DOHH2 (cell line): ENCODE results near the gene CDK5R1.

Experiments used
- H3F3A ChIP-seq: fragments of 200-600 bp; sonication (generic), shearing (Covaris generic); 2 replicates; pipeline ENCODE4 v1.6.0; 2016; ENCODE audit warnings: antibody characterized with exemption, mild to moderate bottlenecking; ENCODE audit not compliant: control insufficient read depth, insufficient read depth
- H3K27ac ChIP-seq: fragments of 200-600 bp; sonication (generic); 2 replicates; pipeline ENCODE4 v1.5.1; 2014; ENCODE audit warnings: low read depth, mild to moderate bottlenecking, low read length, moderate library complexity
- H3K27me3 ChIP-seq: fragments of 200-600 bp; sonication (generic); 2 replicates; pipeline ENCODE4 v1.6.1; 2014; ENCODE audit warnings: mild to moderate bottlenecking, low read length, mixed read lengths; ENCODE audit not compliant: control insufficient read depth
- H3K36me3 ChIP-seq: fragments of 200-600 bp; sonication (generic); 2 replicates; pipeline ENCODE4 v1.6.1; 2014; ENCODE audit warnings: mild to moderate bottlenecking, low read length, moderate library complexity, mixed read lengths; ENCODE audit not compliant: control insufficient read depth
- H3K4me1 ChIP-seq: fragments of 200-600 bp; sonication (generic); 2 replicates; pipeline ENCODE4 v1.6.1; 2014; ENCODE audit warnings: mild to moderate bottlenecking, low read length, mixed read lengths; ENCODE audit not compliant: control insufficient read depth
- H3K4me2 ChIP-seq: fragments of 200-600 bp; sonication (generic); 2 replicates; pipeline ENCODE4 v1.6.0; 2014; ENCODE audit warnings: mild to moderate bottlenecking, low read length, moderate library complexity
- H3K4me3 ChIP-seq: fragments of 200-600 bp; sonication (generic); 2 replicates; pipeline ENCODE4 v1.5.1; 2014; ENCODE audit warnings: mild to moderate bottlenecking, low read length, mixed read lengths
- H3K79me2 ChIP-seq: fragments of 200-600 bp; sonication (generic); 2 replicates; pipeline ENCODE4 v1.6.1; 2014; ENCODE audit warnings: mild to moderate bottlenecking, low read length, mixed read lengths; ENCODE audit not compliant: control insufficient read depth
- H3K9me2 ChIP-seq: fragments of 200-600 bp; sonication (generic); replicated peaks from 2 replicates; pipeline ENCODE4 v1.6.1; 2014; ENCODE audit warnings: mild to moderate bottlenecking, low read length, mixed read lengths; ENCODE audit not compliant: control insufficient read depth
- H3K9me3 ChIP-seq: fragments of 200-600 bp; sonication (generic); 2 replicates; pipeline ENCODE4 v1.6.1; 2014; ENCODE audit warnings: antibody characterized with exemption, low read length, mixed read lengths; ENCODE audit not compliant: control insufficient read depth, insufficient read depth
- H4K20me1 ChIP-seq: fragments of 200-600 bp; sonication (generic); 2 replicates; pipeline ENCODE4 v1.6.0; 2014; ENCODE audit warnings: low read depth, mild to moderate bottlenecking, antibody characterized with exemption, low read length, moderate library complexity; ENCODE audit not compliant: control insufficient read depth, insufficient read depth
- CTCF ChIP-seq: fragments of 200-600 bp; sonication (generic); IDR thresholded peaks from one replicate; pipeline ENCODE4 v1.5.1; 2014; ENCODE audit warnings: antibody characterized with exemption, mild to moderate bottlenecking, low read depth, low read length; ENCODE audit not compliant: poor library complexity, severe bottlenecking
- EZH2phosphoT487 ChIP-seq: fragments of 200-600 bp; sonication (generic); IDR thresholded peaks from 2 replicates; pipeline ENCODE4 v1.6.1; 2017; ENCODE audit warnings: borderline replicate concordance, mild to moderate bottlenecking, antibody characterized with exemption, low read length, moderate library complexity, mixed read lengths

Gene CDK5R1

GRCh38 chr17:32489320-32490100, 2.7 kb downstream of the CDK5R1 start:
- no peaks in the 10 kb centered on the region for H4K20me1 ChIP-seq
- no peak overlapping the region for H3K4me2 ChIP-seq
- no peaks in the 10 kb centered on the region for H3K79me2 ChIP-seq
- no peaks in the 10 kb centered on the region for H3K36me3 ChIP-seq
- peaks cover 26% of the 10 kb centered on the region for H3K4me1 ChIP-seq
- H3K27ac ChIP-seq = no peak overlapping the region
- H3K9me3 ChIP-seq = no peaks in the 10 kb centered on the region
- H3F3A ChIP-seq = peaks cover 13% of the 10 kb centered on the region; the same call in 1 of the 2 replicates
- H3K27me3 ChIP-seq = no peaks in the 10 kb centered on the region
- H3K4me3 ChIP-seq = no peak overlapping the region
- TF ChIP-seq EZH2phosphoT487 (no peak), CTCF (no peak)
- H3K9me2 ChIP-seq = no peaks in the 10 kb centered on the region

- Histone ChIP-seq H3K4me1 (peaks cover 26% of the 10 kb centered on the region), H3K9me2 (no peaks in the 10 kb centered on the region), H3K27ac (no peak overlapping the region), H3K4me2 (no peak overlapping the region), H3F3A (peaks cover 13% of the 10 kb centered on the region; the same call in 1 of the 2 replicates), H3K27me3 (no peaks in the 10 kb centered on the region), H3K4me3 (no peak overlapping the region), H3K9me3 (no peaks in the 10 kb centered on the region), H3K36me3 (no peaks in the 10 kb centered on the region), H4K20me1 (no peaks in the 10 kb centered on the region), H3K79me2 (no peaks in the 10 kb centered on the region)
- no peak for TF ChIP-seq EZH2phosphoT487
- TF ChIP-seq CTCF = no peak
These were observed 3.3 kb downstream of the CDK5R1 start for GRCh38 chr17:32490101-32490482.

GRCh38 chr17:32491371-32492263, 4.8 kb downstream of the CDK5R1 start:
- Histone ChIP-seq H3K4me2 (peak overlapping the region; percentile 40), H3K4me1 (peaks cover 20% of the 10 kb centered on the region), H3F3A (0 out of 2 replicates have a peak, but pooled peaks cover 6% of the 10 kb centered on the region), H3K9me2 (no peaks in the 10 kb centered on the region), H3K4me3 (no peak overlapping the region), H3K27ac (no peak overlapping the region), H4K20me1 (no peaks in the 10 kb centered on the region), H3K36me3 (no peaks in the 10 kb centered on the region), H3K9me3 (no peaks in the 10 kb centered on the region), H3K27me3 (no peaks in the 10 kb centered on the region), H3K79me2 (no peaks in the 10 kb centered on the region)
- TF ChIP-seq EZH2phosphoT487 = no peak
- TF ChIP-seq CTCF = no peak
